Measurements from ENCODE around the gene POPDC3.

The POPDC3 gene

DNA sequence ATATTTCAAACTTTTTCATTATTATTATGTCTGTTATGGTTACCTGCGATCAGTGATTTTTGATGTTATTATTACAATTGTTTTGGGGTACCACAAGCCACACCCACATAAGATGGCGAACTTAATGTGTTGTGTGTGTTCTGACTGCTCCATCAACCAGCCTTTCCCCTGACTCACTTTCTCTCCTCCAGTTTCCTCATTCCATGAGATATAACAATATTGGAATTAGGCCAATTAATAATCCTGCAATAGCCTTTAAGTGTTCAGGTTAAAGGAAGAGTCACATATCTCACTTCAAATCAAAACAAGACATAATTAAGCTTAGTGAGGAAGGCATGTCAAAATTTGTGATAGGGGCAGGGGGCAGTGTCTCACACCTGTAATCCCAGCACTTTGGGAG is 16.3 kb upstream of the POPDC3 start:
- Histone ChIP-seq H3K79me2 (ENCODE audit: control insufficient read depth, insufficient read depth, low read length, unreplicated experiment) (no peaks in the 10 kb centered on the region), H2AFZ (ENCODE audit: low read length, unreplicated experiment) (no peak overlapping the region), H3K27me3 (ENCODE audit: insufficient read depth, low read length) (no peaks in the 10 kb centered on the region), H3K4me1 (ENCODE audit: control insufficient read depth, insufficient read depth, low read length, unreplicated experiment) (peaks cover 26% of the 10 kb centered on the region), H3K27ac (ENCODE audit: low read depth, low read length) (no peak overlapping the region), H3K36me3 (ENCODE audit: insufficient read depth, low read length) (no peaks in the 10 kb centered on the region), H3K4me3 (ENCODE audit: low read depth, low read length) (no peak overlapping the region)

DNA sequence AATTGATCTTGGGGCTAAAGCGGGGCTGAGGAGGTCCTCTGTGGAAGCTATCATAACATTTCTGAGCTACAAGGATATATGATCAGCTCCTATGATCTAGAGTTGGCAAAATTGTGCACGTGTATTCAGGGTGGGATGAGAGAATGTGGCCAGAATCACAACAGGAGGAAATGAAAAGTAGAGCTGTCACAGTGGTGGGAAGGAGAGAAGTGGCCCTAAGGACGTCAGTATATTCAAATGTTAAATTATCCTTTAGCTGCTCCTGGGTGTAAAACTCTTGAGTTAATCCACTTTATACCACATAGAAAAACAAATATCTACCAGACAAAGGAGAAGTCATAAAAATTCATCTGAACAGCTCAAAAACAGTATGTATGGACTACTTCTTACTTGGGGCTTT is 14.8 kb upstream of the POPDC3 start:
- no peaks in the 10 kb centered on the region for H3K36me3 ChIP-seq (ENCODE audit: insufficient read depth, low read length)
- no peaks in the 10 kb centered on the region for H3K27me3 ChIP-seq (ENCODE audit: insufficient read depth, low read length)
- no peak overlapping the region for H2AFZ ChIP-seq (ENCODE audit: low read length, unreplicated experiment)
- H3K4me1 ChIP-seq (ENCODE audit: control insufficient read depth, insufficient read depth, low read length, unreplicated experiment) = peaks cover 29% of the 10 kb centered on the region
- H3K27ac ChIP-seq (ENCODE audit: low read depth, low read length) = no peak overlapping the region
- H3K79me2 ChIP-seq (ENCODE audit: control insufficient read depth, insufficient read depth, low read length, unreplicated experiment) = no peaks in the 10 kb centered on the region
- no peak overlapping the region for H3K4me3 ChIP-seq (ENCODE audit: low read depth, low read length)

DNA sequence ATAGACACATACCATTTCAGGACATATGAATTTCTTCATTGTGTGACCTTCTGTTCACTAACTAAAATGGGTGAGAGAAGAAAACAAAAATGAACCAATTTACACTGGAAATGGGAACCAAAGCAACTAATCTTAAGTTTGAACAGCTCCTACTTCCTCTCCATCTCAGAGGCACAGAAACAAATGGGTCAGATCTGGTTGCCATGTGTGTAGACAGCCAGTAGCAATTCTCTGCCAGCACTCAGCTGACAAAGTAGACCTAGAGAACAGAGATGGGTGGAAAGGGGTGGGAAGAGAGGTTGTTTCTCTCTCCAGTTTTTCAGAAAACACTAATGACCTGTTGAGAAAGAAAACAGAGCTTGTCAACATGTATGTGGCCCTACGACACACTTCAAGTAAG is 14.3 kb upstream of the POPDC3 start:
- no peak overlapping the region for H3K4me3 ChIP-seq (ENCODE audit: low read depth, low read length)
- no peak overlapping the region for H3K27ac ChIP-seq (ENCODE audit: low read depth, low read length)
- peaks cover 29% of the 10 kb centered on the region for H3K4me1 ChIP-seq (ENCODE audit: control insufficient read depth, insufficient read depth, low read length, unreplicated experiment)
- H2AFZ ChIP-seq (ENCODE audit: low read length, unreplicated experiment) = no peak overlapping the region
- H3K27me3 ChIP-seq (ENCODE audit: insufficient read depth, low read length) = no peaks in the 10 kb centered on the region
- H3K36me3 ChIP-seq (ENCODE audit: insufficient read depth, low read length) = no peaks in the 10 kb centered on the region
- no peaks in the 10 kb centered on the region for H3K79me2 ChIP-seq (ENCODE audit: control insufficient read depth, insufficient read depth, low read length, unreplicated experiment)

- no peak overlapping the region for H3K4me3 ChIP-seq (ENCODE audit: low read depth, low read length)
Measured at GRCh38 chr6:105193647-105194046, 13.8 kb upstream of the POPDC3 start.

DNA sequence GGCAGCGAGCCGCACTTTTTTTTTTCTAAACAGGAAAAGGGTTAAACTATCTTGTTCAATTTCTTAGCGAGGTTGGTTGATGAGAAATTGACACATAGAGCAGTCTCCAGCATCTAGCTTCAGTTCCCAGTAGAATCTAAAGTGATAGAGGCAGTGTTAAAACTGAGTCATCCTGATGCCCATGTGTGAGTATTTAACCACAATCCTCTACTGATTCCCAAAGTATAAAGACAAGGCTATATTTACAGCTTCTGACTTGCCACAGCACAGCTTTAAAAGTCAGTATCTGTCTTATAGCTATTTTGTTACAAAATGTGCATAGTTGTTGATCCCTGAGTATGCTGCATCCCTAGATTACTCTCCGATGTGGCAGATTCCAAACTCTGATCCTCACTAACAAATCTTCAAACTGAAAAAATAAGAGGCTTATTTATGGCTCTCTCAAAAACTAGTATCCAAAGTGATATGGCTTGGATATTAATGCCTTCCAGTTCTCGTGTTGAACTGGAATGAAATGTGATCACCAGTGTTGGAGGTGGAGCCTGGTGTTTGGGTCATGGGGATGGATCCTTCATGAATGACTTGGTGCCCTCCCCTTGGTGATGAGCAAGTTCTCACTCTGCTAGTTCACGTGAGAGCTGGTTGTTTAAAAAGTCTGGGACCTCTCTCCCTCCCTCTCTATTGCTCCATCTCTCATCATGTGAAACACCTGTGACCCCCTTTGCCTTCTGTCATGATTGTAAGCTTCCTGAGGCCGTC is 13.1 kb upstream of the POPDC3 start:
- H3K27ac ChIP-seq (ENCODE audit: low read depth, low read length) = peak overlapping the region; percentile 60
- peaks cover 29% of the 10 kb centered on the region for H3K4me1 ChIP-seq (ENCODE audit: control insufficient read depth, insufficient read depth, low read length, unreplicated experiment)

More at GRCh38 chr6:105193647-105194046, 13.8 kb upstream of the POPDC3 start:
- Histone ChIP-seq H3K36me3 (ENCODE audit: insufficient read depth, low read length) (no peaks in the 10 kb centered on the region), H3K4me1 (ENCODE audit: control insufficient read depth, insufficient read depth, low read length, unreplicated experiment) (peaks cover 29% of the 10 kb centered on the region), H3K79me2 (ENCODE audit: control insufficient read depth, insufficient read depth, low read length, unreplicated experiment) (no peaks in the 10 kb centered on the region), H3K27me3 (ENCODE audit: insufficient read depth, low read length) (no peaks in the 10 kb centered on the region), H2AFZ (ENCODE audit: low read length, unreplicated experiment) (no peak overlapping the region), H3K27ac (ENCODE audit: low read depth, low read length) (no peak overlapping the region)

DNA sequence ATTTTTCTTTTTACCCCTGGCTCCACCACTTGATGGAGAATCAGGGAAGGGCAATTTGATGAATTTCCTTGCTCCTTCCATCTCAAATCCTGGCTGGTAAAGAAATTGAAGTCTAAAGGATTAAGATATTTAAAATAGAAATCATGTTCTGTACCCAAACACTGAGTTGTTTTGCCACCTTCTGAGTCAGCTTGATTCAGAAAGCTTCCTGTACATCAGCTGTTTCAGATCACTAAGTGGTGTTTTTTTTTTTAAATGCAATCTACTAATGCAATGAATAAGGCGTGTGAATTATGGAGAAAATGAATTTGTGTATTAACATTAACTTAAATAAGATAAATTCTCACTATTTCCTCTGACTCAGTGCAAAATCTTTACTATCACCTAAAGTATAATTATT is 11.5 kb upstream of the POPDC3 start:
- Histone ChIP-seq H3K4me3 (ENCODE audit: low read depth, low read length) (no peak overlapping the region), H2AFZ (ENCODE audit: low read length, unreplicated experiment) (no peak overlapping the region), H3K36me3 (ENCODE audit: insufficient read depth, low read length) (no peaks in the 10 kb centered on the region), H3K27me3 (ENCODE audit: insufficient read depth, low read length) (no peaks in the 10 kb centered on the region), H3K27ac (ENCODE audit: low read depth, low read length) (no peak overlapping the region), H3K4me1 (ENCODE audit: control insufficient read depth, insufficient read depth, low read length, unreplicated experiment) (peaks cover 29% of the 10 kb centered on the region), H3K79me2 (ENCODE audit: control insufficient read depth, insufficient read depth, low read length, unreplicated experiment) (no peaks in the 10 kb centered on the region)

More for the DNA sequence above, 13.1 kb upstream of the POPDC3 start:
- Histone ChIP-seq H3K79me2 (ENCODE audit: control insufficient read depth, insufficient read depth, low read length, unreplicated experiment) (no peaks in the 10 kb centered on the region), H3K4me3 (ENCODE audit: low read depth, low read length) (no peak overlapping the region; the same call in 1 of the 2 replicates), H3K27me3 (ENCODE audit: insufficient read depth, low read length) (no peaks in the 10 kb centered on the region), H2AFZ (ENCODE audit: low read length, unreplicated experiment) (no peak overlapping the region), H3K36me3 (ENCODE audit: insufficient read depth, low read length) (no peaks in the 10 kb centered on the region)

- Histone ChIP-seq H3K27ac (ENCODE audit: low read depth, low read length) (no peak overlapping the region), H3K4me1 (ENCODE audit: control insufficient read depth, insufficient read depth, low read length, unreplicated experiment) (peaks cover 37% of the 10 kb centered on the region), H2AFZ (ENCODE audit: low read length, unreplicated experiment) (no peak overlapping the region), H3K4me3 (ENCODE audit: low read depth, low read length) (no peak overlapping the region), H3K36me3 (ENCODE audit: insufficient read depth, low read length) (no peaks in the 10 kb centered on the region), H3K27me3 (ENCODE audit: insufficient read depth, low read length) (no peaks in the 10 kb centered on the region), H3K79me2 (ENCODE audit: control insufficient read depth, insufficient read depth, low read length, unreplicated experiment) (no peaks in the 10 kb centered on the region)
Measured at GRCh38 chr6:105189026-105189820, 9.4 kb upstream of the POPDC3 start.

DNA sequence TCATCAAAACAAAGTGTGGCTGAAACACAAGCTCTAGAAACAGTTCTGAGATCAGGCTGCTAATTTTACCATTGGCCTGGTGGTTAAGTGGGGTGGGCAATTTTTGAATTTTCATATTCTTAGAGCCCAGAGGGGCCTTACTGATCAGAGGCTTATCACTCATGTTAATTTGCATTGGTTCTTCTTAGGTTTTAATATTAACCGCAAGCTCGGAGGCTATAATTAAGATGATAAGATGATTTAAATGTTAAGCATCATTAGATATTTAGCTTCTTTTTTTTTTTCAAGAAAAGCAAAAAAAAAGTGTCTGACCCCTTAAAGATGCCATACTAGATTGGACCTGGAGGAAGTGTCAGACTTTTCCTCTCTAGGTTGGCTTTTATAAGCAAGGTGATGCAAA is 8.4 kb upstream of the POPDC3 start:
- Histone ChIP-seq H3K27me3 (ENCODE audit: insufficient read depth, low read length) (no peaks in the 10 kb centered on the region), H3K79me2 (ENCODE audit: control insufficient read depth, insufficient read depth, low read length, unreplicated experiment) (no peaks in the 10 kb centered on the region), H3K4me3 (ENCODE audit: low read depth, low read length) (no peak overlapping the region), H2AFZ (ENCODE audit: low read length, unreplicated experiment) (no peak overlapping the region), H3K4me1 (ENCODE audit: control insufficient read depth, insufficient read depth, low read length, unreplicated experiment) (peaks cover 31% of the 10 kb centered on the region), H3K36me3 (ENCODE audit: insufficient read depth, low read length) (no peaks in the 10 kb centered on the region), H3K27ac (ENCODE audit: low read depth, low read length) (no peak overlapping the region)

- H3K36me3 ChIP-seq (ENCODE audit: insufficient read depth, low read length) = no peaks in the 10 kb centered on the region
- no peak overlapping the region for H3K4me3 ChIP-seq (ENCODE audit: low read depth, low read length)
- H3K27me3 ChIP-seq (ENCODE audit: insufficient read depth, low read length) = no peaks in the 10 kb centered on the region
- peaks cover 19% of the 10 kb centered on the region for H3K4me1 ChIP-seq (ENCODE audit: control insufficient read depth, insufficient read depth, low read length, unreplicated experiment)
- H2AFZ ChIP-seq (ENCODE audit: low read length, unreplicated experiment) = no peak overlapping the region
- H3K79me2 ChIP-seq (ENCODE audit: control insufficient read depth, insufficient read depth, low read length, unreplicated experiment) = no peaks in the 10 kb centered on the region
- no peak overlapping the region for H3K27ac ChIP-seq (ENCODE audit: low read depth, low read length)
Measured at GRCh38 chr6:105186576-105186975, 6.8 kb upstream of the POPDC3 start.

DNA sequence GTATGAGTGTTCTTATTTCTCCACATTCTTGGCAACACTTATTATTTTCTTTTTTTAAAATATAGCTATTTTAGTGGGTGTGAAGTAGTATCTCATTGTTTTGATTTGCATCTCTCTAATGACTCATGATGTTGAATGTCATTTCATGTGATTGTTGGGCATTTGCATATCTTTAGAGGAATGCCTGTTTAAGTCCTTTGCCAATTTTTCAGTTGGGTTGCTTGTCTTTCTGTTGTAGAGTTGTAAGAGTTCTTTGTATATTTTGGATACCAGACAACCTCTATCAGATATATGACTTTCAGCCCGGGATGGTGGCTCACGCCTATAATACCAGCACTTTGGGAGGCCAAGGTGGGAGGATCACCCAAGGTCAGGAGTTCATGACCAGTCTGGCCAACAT is 5.1 kb upstream of the POPDC3 start:
- no peaks in the 10 kb centered on the region for H3K27me3 ChIP-seq (ENCODE audit: insufficient read depth, low read length)
- no peak overlapping the region for H2AFZ ChIP-seq (ENCODE audit: low read length, unreplicated experiment)
- H3K27ac ChIP-seq (ENCODE audit: low read depth, low read length) = 0 out of 2 replicates have a peak overlapping the region, but pooled peaks have one; percentile 13
- H3K36me3 ChIP-seq (ENCODE audit: insufficient read depth, low read length) = no peaks in the 10 kb centered on the region
- no peaks in the 10 kb centered on the region for H3K79me2 ChIP-seq (ENCODE audit: control insufficient read depth, insufficient read depth, low read length, unreplicated experiment)
- peaks cover 15% of the 10 kb centered on the region for H3K4me1 ChIP-seq (ENCODE audit: control insufficient read depth, insufficient read depth, low read length, unreplicated experiment)
- no peak overlapping the region for H3K4me3 ChIP-seq (ENCODE audit: low read depth, low read length)
